Skeletal muscle cell (primary cell): ENCODE measurements around the gene C1R.
"Not testable (repeated sequence)": the region's sequence is repeated elsewhere in the genome, so short reads cannot be mapped to it uniquely, and the experiment has no call there.

ENCODE experiments used
- DNase-seq: peaks from one replicate; pipeline ENCODE4 v3.0.0-alpha.2; 2010; ENCODE audit warnings: low read depth
- H3K4me3 ChIP-seq: 2 replicates; pipeline ENCODE4 v1.5.1; 2011; ENCODE audit warnings: low read depth, mild to moderate bottlenecking, control low read depth, low read length, moderate library complexity

C1R gene

GRCh38 chr12:7049973-7050372 is 42.3 kb downstream of the C1R start:
- not testable (repeated sequence) for DNase-seq, H3K4me3 ChIP-seq

GRCh38 chr12:7049445-7049951 is 42.7 kb downstream of the C1R start:
- not testable (repeated sequence) for DNase-seq, H3K4me3 ChIP-seq

GRCh38 chr12:7047306-7047705 is 44.9 kb downstream of the C1R start:
- H3K4me3 ChIP-seq, result no peak overlapping the region
- no peak for DNase-seq

GRCh38 chr12:7046383-7047105 is 45.7 kb downstream of the C1R start:
- DNase-seq, result no peak

GRCh38 chr12:7045913-7046312 is 46.3 kb downstream of the C1R start:
- H3K4me3 ChIP-seq, result no peak overlapping the region

More at GRCh38 chr12:7046383-7047105, 45.7 kb downstream of the C1R start:
- no peak overlapping the region for H3K4me3 ChIP-seq

GRCh38 chr12:7042842-7043241 is 49.4 kb downstream of the C1R start:
- H3K4me3 ChIP-seq, result no peak overlapping the region
- DNase-seq, result no peak

More at GRCh38 chr12:7045913-7046312, 46.3 kb downstream of the C1R start:
- no peak for DNase-seq

- H3K4me3 ChIP-seq, result no peak overlapping the region
- DNase-seq, result no peak
Measured at GRCh38 chr12:7039403-7039802, 52.8 kb downstream of the C1R start.

- no peak overlapping the region for H3K4me3 ChIP-seq
- no peak for DNase-seq
Measured at GRCh38 chr12:7038591-7038990, 53.7 kb downstream of the C1R start.

GRCh38 chr12:7037411-7037810 is 54.8 kb downstream of the C1R start:
- H3K4me3 ChIP-seq, DNase-seq: not testable (repeated sequence)

- DNase-seq, result no peak
Measured at GRCh38 chr12:7035463-7035862, 56.8 kb downstream of the C1R start.

GRCh38 chr12:7034464-7034863 is 57.8 kb downstream of the C1R start:
- H3K4me3 ChIP-seq, result no peak overlapping the region
- no peak for DNase-seq

More at GRCh38 chr12:7035463-7035862, 56.8 kb downstream of the C1R start:
- H3K4me3 ChIP-seq, result no peak overlapping the region

GRCh38 chr12:7032990-7033389 is 59.3 kb downstream of the C1R start:
- no peak overlapping the region for H3K4me3 ChIP-seq
- no peak for DNase-seq

GRCh38 chr12:7031306-7031705 is 60.9 kb downstream of the C1R start:
- DNase-seq, result no peak
- H3K4me3 ChIP-seq, result no peak overlapping the region
